ENCODE data around the gene MED16.

The MED16 gene

DNA sequence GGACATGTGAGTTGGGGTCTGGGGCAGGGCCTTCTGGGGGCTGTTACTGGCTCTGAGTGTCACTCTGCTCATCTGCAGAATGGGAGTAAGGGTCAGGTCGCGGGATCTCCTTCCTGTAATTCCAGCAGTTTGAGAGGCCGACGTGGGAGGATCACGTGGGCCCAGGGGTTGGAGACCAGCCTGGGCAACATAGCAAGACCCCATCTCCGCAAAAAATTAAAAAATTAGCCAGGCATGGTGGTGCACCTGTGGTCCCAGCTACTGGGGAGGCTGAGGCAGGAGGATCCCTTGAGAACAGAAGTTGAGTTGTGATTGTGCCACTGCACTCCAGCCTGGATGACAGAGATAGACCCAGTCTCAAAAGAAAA, 36.9 kb upstream of the MED16 start:
- in situ Hi-C loops (cut with HindIII; ENCODE audit: low pct_ligation_motif_present, low pct_unique_long_range_greater_than_20kb, low sequenced_read_pairs): no loop called here
- no peak for DNase-seq

DNA sequence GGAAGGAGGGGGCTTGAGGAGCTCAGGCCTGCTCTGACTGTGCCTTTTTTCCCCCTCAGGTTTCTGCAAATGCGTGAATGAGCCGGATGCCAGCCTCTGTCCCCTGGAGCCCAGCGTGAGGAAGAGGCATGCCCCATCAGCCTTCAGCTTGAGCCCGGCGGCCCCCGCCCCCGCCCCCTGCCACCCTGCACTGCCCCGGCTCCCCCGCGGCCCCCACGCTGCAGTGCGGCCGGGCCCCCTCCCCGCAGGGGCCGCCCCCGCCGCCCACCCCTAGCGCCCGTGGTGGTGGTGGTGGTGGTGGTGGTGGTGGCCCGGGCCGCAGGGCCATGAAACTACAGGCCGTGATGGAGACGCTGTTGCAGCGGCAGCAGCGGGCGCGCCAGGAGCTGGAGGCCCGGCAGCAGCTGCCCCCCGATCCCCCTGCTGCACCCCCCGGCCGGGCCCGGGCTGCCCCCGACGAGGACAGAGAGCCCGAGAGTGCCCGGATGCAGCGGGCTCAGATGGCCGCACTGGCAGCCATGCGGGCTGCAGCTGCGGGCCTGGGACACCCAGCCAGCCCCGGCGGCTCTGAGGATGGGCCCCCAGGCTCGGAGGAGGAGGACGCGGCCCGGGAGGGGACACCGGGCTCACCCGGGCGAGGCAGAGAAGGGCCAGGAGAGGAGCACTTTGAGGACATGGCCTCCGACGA, 36.4 kb upstream of the MED16 start:
- no peak for DNase-seq
- in situ Hi-C loops (cut with HindIII; ENCODE audit: low pct_ligation_motif_present, low pct_unique_long_range_greater_than_20kb, low sequenced_read_pairs): no loop called here

DNA sequence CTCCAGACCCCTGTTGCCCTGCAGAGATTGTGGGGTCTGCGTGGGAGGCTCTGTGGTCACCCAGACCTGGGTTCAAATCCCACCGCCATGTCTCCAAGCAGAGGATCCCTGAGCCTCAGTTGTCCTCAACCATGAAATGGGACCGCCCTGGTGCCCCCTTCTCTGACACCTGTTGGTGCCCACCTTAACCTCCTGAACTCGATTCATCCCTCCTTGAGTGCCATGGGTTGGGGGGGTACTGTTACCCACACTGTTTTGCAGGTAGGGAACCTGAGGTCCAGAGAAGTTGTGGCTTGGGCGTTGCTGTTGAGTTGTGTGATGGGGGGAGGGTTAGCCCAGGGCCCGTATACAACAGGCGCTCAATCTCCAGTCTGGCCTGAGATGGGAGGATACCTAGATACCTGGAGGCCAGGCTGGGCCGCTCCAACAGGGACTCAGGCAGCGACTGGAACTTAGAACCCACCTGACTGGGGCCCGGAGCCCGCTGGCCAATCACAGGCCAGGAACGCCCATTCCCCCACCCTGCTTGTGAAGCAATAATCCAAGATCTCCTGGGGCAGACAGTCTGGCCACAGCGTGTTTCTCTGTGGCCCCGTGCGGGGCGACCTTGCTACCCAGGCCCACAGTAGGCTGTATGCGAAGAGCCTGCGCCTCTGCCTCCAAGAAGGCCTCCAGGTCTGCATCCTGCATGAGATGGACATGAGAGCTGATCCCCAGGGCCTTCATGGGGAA, 35.6 kb upstream of the MED16 start:
- in situ Hi-C loops (cut with HindIII; ENCODE audit: low pct_ligation_motif_present, low pct_unique_long_range_greater_than_20kb, low sequenced_read_pairs): no loop called here
- no peak for DNase-seq

DNA sequence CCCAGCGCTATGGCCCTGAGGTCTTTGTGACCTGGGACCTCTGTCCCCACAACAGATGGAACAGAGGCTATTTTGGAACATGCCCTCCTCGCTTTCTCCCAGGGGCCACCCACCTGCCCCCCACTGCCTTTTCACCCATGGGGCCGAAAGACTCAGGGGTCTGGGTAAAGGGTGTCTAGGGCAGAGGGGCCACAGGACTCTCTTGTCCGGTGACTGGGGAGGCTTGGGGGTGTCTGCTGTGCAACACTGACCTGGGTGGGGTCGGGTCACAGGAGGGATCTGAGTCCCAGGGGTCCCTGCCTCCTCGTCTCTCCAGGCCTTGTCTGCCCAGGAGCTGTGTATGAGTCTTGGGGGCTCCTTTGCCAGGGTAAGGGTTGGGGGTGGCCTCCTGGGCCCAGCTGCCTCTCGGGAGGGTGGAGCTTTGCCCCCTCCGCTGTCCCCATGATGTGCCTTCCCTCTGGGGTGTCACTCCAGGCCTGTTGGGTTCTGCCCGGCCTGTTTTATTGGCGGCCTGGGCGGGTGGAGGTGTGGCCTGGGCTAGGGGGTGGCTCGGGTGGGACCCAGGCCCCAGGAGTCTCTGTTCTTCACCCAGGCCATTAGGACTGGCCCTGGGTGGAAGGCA, 34.9 kb upstream of the MED16 start:
- in situ Hi-C loops (cut with HindIII; ENCODE audit: low pct_ligation_motif_present, low pct_unique_long_range_greater_than_20kb, low sequenced_read_pairs): no loop called here
- DNase-seq: no peak

DNA sequence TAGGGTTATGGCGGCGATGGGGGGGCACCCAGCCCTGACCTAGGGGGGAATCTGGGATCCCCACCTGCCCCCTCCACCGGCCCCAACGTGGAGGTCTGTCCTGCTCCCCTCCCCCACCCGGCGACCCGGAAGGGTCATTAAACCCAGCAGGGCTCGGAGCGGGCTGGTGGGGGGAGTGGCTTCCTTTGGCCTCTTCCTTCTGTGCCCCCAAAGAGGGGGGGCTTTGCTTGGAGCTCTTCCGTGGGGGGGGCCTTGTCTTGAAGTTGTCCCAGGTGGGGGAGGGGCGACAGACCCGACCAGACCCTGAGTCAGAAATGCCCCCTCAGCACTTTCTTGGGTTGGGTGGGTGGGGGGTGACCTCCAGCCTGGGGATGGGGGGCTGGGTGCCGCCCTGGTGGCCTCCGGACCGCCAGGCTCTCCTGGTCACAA, 34.4 kb upstream of the MED16 start:
- in situ Hi-C loops (cut with HindIII; ENCODE audit: low pct_ligation_motif_present, low pct_unique_long_range_greater_than_20kb, low sequenced_read_pairs): no loop called here
- no peak for DNase-seq

DNA sequence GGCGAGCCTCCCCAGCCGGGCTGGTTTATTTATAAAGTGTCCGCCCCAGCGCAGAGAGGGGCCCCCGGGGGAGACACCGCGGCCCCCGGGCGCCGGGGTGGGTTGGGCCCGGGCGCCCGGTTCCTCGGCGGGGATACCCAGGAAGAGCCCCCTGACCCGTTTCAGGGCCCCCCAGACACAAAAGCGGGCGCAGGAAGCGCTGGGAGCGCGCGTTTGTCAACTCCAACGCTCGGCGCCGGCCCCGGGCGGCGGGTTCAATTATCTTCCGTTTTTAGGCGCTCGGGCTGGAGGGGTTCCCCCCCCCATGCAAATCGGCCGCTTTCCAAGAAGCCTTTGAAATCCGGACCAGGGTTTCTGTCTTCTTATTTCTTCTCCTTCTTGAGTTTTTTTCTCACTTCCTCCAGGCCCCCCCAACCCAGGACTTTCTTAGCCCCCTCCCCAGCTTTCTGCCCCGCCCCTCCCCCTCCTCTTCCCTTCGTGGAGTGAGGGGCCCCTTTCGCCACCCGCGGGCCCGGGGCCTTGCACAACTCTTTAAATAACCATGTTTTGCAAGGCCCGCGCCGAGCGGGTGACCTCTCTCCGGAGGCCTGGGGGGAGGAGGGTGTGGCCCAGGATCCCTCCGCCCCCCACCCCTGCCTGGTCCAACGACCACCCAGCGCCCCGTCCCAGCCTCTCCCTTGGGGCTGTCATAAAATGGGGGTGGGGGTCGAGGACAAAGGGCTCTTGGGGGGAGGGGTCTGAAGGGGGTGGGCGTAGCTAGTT, 33.8 kb upstream of the MED16 start:
- in situ Hi-C loops (cut with HindIII; ENCODE audit: low pct_ligation_motif_present, low pct_unique_long_range_greater_than_20kb, low sequenced_read_pairs): no loop called here
- peak; percentile 27 for DNase-seq

DNA sequence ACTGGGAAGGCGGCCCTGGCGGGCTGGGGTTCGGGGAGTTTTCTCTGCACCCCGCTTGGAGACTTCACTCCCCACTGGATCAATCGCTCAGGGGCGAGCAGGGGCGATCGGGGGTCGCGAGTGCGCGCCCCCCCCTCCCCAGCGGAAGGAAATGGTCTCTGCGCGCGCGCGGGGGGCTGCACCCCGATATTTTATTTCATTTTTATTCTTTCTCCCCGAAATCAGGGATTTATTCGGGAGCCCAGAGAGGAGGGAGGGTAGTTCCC, 33.3 kb upstream of the MED16 start:
- DNase-seq: no peak
- in situ Hi-C loops (cut with HindIII; ENCODE audit: low pct_ligation_motif_present, low pct_unique_long_range_greater_than_20kb, low sequenced_read_pairs): no loop called here

DNA sequence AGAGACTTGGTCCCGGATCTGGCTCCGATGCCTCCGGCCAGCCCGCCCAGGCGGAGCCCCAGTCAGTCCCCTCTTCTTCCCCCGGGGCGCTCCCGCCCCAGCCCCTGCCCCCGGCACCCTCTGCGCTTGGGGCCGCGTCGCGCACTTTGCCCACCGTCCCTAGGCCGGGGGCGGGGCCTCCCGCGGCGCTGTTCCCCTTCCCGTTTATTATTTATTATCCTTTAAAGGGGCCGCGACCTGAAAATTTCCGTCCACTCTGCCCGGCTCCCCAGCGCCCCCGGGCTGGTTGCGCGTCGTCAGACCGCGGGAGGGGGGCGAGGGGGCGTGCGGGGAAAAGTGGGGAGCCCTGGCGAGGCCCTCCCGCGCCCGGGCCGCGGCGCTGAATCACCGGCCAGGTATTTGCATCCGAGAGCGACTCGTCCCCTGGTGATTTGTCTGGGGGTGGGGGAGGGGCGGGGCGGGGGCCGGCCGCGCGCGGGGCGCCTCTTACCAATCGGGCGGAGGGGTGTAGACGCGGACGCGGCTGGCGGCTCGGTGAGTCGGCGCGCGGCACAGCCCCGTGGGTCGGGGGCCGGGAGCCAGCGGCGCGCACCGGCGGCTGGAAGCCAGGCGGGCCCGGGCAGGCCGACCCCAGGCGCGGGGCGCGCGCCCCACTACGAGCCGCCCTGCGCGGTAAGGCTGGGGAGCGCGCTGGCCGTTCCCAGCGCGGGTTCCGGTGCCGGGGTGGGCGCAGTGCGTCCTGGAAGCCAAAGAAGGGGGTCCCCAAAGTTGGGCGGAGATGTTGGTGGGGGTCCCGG, 32.7 kb upstream of the MED16 start, which contains the start of gene ARID3A:
ARID3A (plus strand) TSS at position 510 of the 797 bp plus-strand sequence. CDS start 3,494 bp downstream, outside the sequence.
- peak; percentile 79 for DNase-seq
- in situ Hi-C loops (cut with HindIII; ENCODE audit: low pct_ligation_motif_present, low pct_unique_long_range_greater_than_20kb, low sequenced_read_pairs): no loop called here

DNA sequence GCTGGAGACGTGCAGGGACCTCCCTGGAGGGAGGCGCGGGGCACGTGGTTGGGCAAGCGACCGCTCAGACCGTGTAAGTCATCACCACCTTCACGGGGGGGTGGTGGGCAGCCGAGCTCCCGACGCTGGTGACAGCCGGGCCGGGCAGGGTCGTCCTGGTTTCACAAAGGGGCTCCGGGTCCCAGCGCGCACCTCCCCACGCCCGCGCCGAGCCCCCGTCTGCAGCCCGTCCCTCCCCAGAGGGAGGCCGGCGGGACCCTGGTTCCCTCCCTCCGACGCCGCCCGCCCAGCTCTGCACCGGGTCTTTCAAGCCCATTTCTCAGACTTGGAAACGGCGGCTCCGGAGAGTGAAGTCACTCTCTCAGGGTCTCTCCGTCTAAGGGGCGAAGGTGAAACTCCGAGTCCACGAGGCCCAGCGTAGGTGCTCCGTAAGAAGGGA, 32.1 kb upstream of the MED16 start:
- in situ Hi-C loops (cut with HindIII; ENCODE audit: low pct_ligation_motif_present, low pct_unique_long_range_greater_than_20kb, low sequenced_read_pairs): no loop called here
- no peak for DNase-seq

DNA sequence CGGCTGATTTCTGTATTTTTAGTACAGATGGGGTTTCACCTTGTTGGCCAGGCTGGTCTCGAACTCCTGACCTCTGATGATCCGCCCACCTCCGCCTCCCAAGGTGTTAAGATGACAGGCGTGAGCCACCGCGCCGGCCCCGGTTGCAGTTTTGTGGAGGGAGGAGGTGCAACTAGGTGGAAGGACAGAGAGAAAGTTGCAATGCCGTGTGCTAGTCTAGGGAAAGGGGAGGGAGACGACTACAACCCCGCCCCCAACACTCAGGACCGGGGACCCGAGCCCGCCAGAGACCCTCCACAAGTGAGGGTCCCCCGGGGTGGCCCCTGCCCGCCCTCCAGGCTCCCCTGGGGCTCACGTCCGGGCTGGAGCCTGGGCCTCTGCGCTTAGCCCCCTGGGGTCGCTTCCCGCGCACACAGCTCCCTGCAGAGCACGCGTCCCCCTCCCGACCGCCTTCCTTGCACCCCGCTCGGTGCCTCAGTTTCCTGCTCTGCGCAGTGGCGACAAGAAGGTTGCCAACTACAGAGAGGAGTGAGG, 31.6 kb upstream of the MED16 start:
- no peak for DNase-seq
- in situ Hi-C loops (cut with HindIII; ENCODE audit: low pct_ligation_motif_present, low pct_unique_long_range_greater_than_20kb, low sequenced_read_pairs): no loop called here

DNA sequence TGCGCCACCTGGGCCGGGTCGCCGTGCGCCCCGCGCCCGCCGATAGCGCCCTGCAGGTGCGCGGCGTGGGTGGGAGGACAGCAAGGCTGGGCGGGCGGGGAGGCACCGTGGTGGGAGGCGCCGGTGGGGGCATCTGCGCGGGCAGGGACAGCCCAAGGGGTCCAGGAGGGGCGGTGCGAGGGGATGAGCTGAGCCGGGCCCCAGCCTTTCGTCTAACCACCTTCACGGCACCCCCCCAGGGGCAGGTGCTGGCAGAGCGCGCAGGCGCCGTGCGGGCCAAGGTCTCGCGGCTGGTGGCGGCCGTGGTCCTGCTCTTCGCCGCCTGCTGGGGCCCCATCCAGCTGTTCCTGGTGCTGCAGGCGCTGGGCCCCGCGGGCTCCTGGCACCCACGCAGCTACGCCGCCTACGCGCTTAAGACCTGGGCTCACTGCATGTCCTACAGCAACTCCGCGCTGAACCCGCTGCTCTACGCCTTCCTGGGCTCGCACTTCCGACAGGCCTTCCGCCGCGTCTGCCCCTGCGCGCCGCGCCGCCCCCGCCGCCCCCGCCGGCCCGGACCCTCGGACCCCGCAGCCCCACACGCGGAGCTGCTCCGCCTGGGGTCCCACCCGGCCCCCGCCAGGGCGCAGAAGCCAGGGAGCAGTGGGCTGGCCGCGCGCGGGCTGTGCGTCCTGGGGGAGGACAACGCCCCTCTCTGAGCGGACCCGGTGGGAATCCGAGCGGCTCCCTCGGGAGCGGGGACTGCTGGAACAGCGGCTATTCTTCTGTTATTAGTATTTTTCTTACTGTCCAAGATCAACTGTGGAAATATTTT, 27.3 kb upstream of the MED16 start:
- no peak for DNase-seq

DNA sequence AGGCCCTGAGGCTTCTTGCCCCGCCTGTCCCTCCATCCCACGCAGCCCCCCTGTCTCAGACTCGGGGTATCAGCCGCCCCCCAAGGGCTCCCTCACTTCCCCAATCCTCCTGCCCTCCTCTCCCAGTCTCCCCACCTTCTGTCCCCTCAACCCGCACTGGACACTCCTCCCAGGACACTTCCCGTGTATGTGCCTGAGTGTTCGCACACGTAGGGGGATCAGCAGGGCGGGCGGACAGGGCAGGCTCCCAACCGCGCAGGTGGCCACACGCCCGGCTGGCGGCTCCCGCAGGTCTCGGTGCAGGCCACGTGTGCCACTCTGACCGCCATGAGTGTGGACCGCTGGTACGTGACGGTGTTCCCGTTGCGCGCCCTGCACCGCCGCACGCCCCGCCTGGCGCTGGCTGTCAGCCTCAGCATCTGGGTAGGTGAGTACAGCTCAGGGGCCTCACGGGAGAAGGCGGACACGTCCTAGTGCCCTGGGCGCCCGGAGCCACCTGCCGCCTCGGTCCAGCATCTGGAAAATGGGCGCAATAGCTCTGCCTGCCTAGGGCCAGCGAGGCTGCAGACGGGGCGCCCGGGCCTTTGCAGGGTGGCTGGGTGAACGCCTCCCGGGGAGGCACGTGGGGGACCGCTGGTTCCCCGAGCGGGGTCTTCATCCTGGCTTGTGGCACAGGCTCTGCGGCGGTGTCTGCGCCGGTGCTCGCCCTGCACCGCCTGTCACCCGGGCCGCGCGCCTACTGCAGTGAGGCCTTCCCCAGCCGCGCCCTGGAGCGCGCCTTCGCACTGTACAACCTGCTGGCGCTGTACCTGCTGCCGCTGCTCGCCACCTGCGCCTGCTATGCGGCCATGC, 26.4 kb upstream of the MED16 start:
- no peak for DNase-seq
- in situ Hi-C loops (cut with HindIII; ENCODE audit: low pct_ligation_motif_present, low pct_unique_long_range_greater_than_20kb, low sequenced_read_pairs): no loop called here

More for the DNA sequence above, 27.3 kb upstream of the MED16 start:
- in situ Hi-C loops (cut with HindIII; ENCODE audit: low pct_ligation_motif_present, low pct_unique_long_range_greater_than_20kb, low sequenced_read_pairs): no loop called here

DNA sequence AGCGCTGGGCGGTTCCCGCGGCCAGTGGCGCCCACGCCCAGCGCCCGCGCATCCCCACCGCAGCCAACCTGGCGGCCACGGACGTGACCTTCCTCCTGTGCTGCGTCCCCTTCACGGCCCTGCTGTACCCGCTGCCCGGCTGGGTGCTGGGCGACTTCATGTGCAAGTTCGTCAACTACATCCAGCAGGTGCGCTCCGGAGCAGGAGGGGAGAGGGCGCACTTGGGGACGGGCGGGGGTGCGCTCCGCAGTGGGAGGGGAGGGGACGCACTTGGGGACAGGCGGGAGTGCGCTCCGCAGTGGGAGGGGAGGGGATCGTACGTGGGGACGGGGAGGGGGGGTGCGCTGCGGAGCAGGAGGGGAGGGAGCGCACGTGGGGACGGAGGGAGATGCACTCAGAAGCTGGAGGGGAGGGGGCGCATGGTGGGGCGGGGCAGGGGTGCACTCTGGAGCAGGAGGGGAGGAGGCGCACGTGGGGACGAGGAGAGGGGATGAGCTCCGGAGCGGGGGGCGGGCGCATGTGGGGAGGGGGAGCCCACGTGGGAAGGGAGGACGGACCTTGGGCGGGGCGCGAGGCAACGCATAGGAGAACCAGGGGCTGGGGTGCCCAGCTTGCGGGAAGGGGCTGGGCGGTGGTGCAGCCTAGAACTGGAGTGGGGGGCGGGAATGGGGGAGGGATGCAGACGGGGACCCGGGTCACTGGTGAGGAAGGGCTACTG, 25.7 kb upstream of the MED16 start:
- DNase-seq: no peak
- in situ Hi-C loops (cut with HindIII; ENCODE audit: low pct_ligation_motif_present, low pct_unique_long_range_greater_than_20kb, low sequenced_read_pairs): no loop called here

DNA sequence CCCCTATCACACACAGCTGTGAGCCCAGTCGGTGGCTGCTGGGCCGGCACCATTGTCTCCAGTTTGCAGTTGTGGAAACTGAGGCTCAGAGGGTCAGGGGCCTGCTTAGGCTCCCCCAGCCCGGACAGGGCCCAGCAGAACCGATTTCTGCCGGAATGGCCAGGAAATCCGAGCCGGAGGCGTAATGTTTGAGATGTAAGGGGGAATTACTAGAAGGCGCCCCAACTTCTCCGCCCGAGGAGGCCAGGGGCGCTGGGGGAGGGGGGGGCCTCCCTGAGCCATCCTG, 25.1 kb upstream of the MED16 start:
- in situ Hi-C loops (cut with HindIII; ENCODE audit: low pct_ligation_motif_present, low pct_unique_long_range_greater_than_20kb, low sequenced_read_pairs): no loop called here
- no peak for DNase-seq

DNA sequence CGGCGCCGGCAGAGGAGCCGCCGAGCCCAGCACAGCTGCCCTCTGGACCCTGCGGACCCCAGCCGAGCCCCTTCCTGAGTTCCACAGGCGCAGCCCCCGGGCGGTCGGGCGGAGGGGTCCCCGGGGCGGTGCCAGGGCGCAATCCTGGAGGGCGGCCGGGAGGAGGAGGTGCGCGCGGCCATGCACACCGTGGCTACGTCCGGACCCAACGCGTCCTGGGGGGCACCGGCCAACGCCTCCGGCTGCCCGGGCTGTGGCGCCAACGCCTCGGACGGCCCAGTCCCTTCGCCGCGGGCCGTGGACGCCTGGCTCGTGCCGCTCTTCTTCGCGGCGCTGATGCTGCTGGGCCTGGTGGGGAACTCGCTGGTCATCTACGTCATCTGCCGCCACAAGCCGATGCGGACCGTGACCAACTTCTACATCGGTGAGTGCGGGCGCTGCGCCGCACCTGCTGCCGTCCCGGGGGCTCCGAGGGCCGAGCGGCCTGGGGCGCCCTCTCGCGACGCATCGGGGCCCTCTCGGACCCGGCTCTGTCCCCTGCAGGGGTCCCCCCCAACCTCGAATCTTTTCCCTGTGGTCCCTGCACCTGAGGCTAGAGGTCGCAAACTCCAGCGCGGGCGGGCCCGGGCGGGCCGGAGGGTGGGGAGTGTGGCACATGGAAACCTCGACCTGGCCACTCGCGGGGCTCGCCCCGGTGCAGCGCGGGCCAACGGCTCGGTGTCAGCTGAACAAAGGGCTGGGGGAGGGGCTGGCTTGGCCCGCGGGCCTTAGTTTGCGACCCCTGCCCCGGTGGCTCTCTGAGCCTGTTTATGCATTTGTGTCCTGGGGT, 24.6 kb upstream of the MED16 start, which contains the start of gene KISS1R:
KISS1R (plus strand) TSS at position 11 of the 829 bp plus-strand sequence; CDS start at position 181, 170 bp downstream.
- DNase-seq: peak; percentile 33
- in situ Hi-C loops (cut with HindIII; ENCODE audit: low pct_ligation_motif_present, low pct_unique_long_range_greater_than_20kb, low sequenced_read_pairs): no loop called here

All from ACHN (cell line).